DND-41 (cell line): ENCODE measurements around the gene NEU3.

ENCODE experiments used
- ATAC-seq: fragments of 200-7000 bp; cut with Tn5 transposase; 3 replicates; pipeline ENCODE4 v1.9.1; 2021; ENCODE audit warnings: low read depth; ENCODE audit not compliant: insufficient read depth
- DNase-seq: peaks from one replicate; pipeline ENCODE4 v3.0.0-alpha.2; 2020
- H2AFZ ChIP-seq: 2 replicates; pipeline ENCODE4 v1.6.0; 2012; ENCODE audit warnings: low read depth, low read length
- H3K27ac ChIP-seq: 2 replicates; pipeline ENCODE4 v1.5.1; 2012; ENCODE audit warnings: low read length, inconsistent platforms
- H3K27me3 ChIP-seq: fragments of 200-600 bp; sonication (generic); 2 replicates; pipeline ENCODE4 v1.6.0; 2012; ENCODE audit warnings: low read length, mild to moderate bottlenecking, inconsistent platforms; ENCODE audit not compliant: insufficient read depth, poor library complexity
- H3K36me3 ChIP-seq: 2 replicates; pipeline ENCODE4 v1.5.1; 2012; ENCODE audit warnings: low read length, inconsistent platforms; ENCODE audit not compliant: insufficient read depth
- H3K4me1 ChIP-seq: 2 replicates; pipeline ENCODE4 v1.5.1; 2012; ENCODE audit warnings: mild to moderate bottlenecking, low read length; ENCODE audit not compliant: insufficient read depth
- H3K4me2 ChIP-seq: 2 replicates; pipeline ENCODE4 v1.6.0; 2012; ENCODE audit warnings: mild to moderate bottlenecking, moderate library complexity, low read length, inconsistent platforms; ENCODE audit not compliant: insufficient read depth
- H3K4me3 ChIP-seq, 2 experiments: fragments of 200-600 bp in 1 of 2; shearing (Covaris generic) in 1 of 2; 2 replicates each; pipeline ENCODE4 v1.5.1; 2012 to 2016; ENCODE audit warnings: inconsistent platforms in 2 of 2, low read length in 2 of 2, mild to moderate bottlenecking in 2 of 2, low read depth in 1 of 2, moderate library complexity in 1 of 2
- H3K79me2 ChIP-seq: 2 replicates; pipeline ENCODE4 v1.6.0; 2012; ENCODE audit warnings: low read length, inconsistent platforms; ENCODE audit not compliant: insufficient read depth
- H3K9ac ChIP-seq: 2 replicates; pipeline ENCODE4 v1.6.0; 2012; ENCODE audit warnings: low read depth, mild to moderate bottlenecking, inconsistent platforms, low read length, moderate library complexity
- H3K9me3 ChIP-seq: 2 replicates; pipeline ENCODE4 v1.5.1; 2012; ENCODE audit warnings: low read length, moderate library complexity, mild to moderate bottlenecking, inconsistent platforms; ENCODE audit not compliant: insufficient read depth, severe bottlenecking
- H4K20me1 ChIP-seq: 2 replicates; pipeline ENCODE4 v1.6.0; 2012; ENCODE audit warnings: low read length; ENCODE audit not compliant: insufficient read depth
- CTCF ChIP-seq: IDR thresholded peaks from 2 replicates; pipeline ENCODE4 v1.5.1; 2012; ENCODE audit warnings: borderline replicate concordance, low read length, moderate library complexity, mild to moderate bottlenecking; ENCODE audit not compliant: poor library complexity, severe bottlenecking; ENCODE audit errors: extremely low read depth
- EZH2 ChIP-seq: IDR thresholded peaks from 3 replicates; pipeline ENCODE4 v1.6.1; 2012; ENCODE audit warnings: borderline replicate concordance, low read depth, mild to moderate bottlenecking, moderate library complexity, low read length, inconsistent platforms; ENCODE audit not compliant: severe bottlenecking

Gene NEU3

GRCh38 chr11:75050516-75050915, 61.8 kb downstream of the NEU3 start:
- no peaks in the 10 kb centered on the region for H3K79me2 ChIP-seq

GRCh38 chr11:75051043-75051442, 62.3 kb downstream of the NEU3 start:
- H3K27me3 ChIP-seq: no peaks in the 10 kb centered on the region
- no peaks in the 10 kb centered on the region for H3K36me3 ChIP-seq
- no peak overlapping the region for H3K4me3 ChIP-seq
- no peak overlapping the region for H3K27ac ChIP-seq
- ATAC-seq (no peak), DNase-seq (no peak)
- no peak for TF ChIP-seq EZH2
- TF ChIP-seq CTCF: no peak
- H3K9me3 ChIP-seq: peaks cover 8% of the 10 kb centered on the region
- H4K20me1 ChIP-seq: no peaks in the 10 kb centered on the region
- no peak overlapping the region for H2AFZ ChIP-seq
- no peaks in the 10 kb centered on the region for H3K79me2 ChIP-seq
- no peak overlapping the region for H3K9ac ChIP-seq
- no peak overlapping the region for H3K4me2 ChIP-seq
- no peaks in the 10 kb centered on the region for H3K4me1 ChIP-seq

More at GRCh38 chr11:75050516-75050915, 61.8 kb downstream of the NEU3 start:
- Histone ChIP-seq H3K4me1 (no peaks in the 10 kb centered on the region), H4K20me1 (no peaks in the 10 kb centered on the region), H3K27ac (no peak overlapping the region), H3K9ac (no peak overlapping the region), H3K36me3 (no peaks in the 10 kb centered on the region), H2AFZ (no peak overlapping the region), H3K4me3 (no peak overlapping the region), H3K4me2 (no peak overlapping the region), H3K9me3 (peaks cover 8% of the 10 kb centered on the region), H3K27me3 (no peaks in the 10 kb centered on the region)
- no peak for DNase-seq
- ATAC-seq: no peak
- no peak for TF ChIP-seq CTCF
- TF ChIP-seq EZH2: no peak

GRCh38 chr11:75052457-75052856, 63.7 kb downstream of the NEU3 start:
- no peak overlapping the region for H3K4me2 ChIP-seq
- no peaks in the 10 kb centered on the region for H3K4me1 ChIP-seq
- H2AFZ ChIP-seq: no peak overlapping the region
- H3K36me3 ChIP-seq: no peaks in the 10 kb centered on the region
- no peak overlapping the region for H3K4me3 ChIP-seq
- TF ChIP-seq EZH2 (no peak), CTCF (no peak)
- H3K9ac ChIP-seq: no peak overlapping the region
- H3K27me3 ChIP-seq: no peaks in the 10 kb centered on the region
- H4K20me1 ChIP-seq: no peaks in the 10 kb centered on the region
- no peak overlapping the region for H3K27ac ChIP-seq
- no peaks in the 10 kb centered on the region for H3K79me2 ChIP-seq
- ATAC-seq (no peak), DNase-seq (no peak)
- H3K9me3 ChIP-seq: peaks cover 8% of the 10 kb centered on the region

GRCh38 chr11:75055511-75055910, 66.8 kb downstream of the NEU3 start:
- H3K4me3 ChIP-seq: no peak overlapping the region
- H3K9me3 ChIP-seq: peaks cover 8% of the 10 kb centered on the region
- no peaks in the 10 kb centered on the region for H3K27me3 ChIP-seq
- no peaks in the 10 kb centered on the region for H4K20me1 ChIP-seq
- DNase-seq (no peak), ATAC-seq (no peak)
- no peaks in the 10 kb centered on the region for H3K79me2 ChIP-seq
- H3K27ac ChIP-seq: no peak overlapping the region
- H3K4me1 ChIP-seq: no peaks in the 10 kb centered on the region
- TF ChIP-seq EZH2 (no peak), CTCF (no peak)
- no peak overlapping the region for H2AFZ ChIP-seq
- no peaks in the 10 kb centered on the region for H3K36me3 ChIP-seq
- H3K9ac ChIP-seq: no peak overlapping the region
- no peak overlapping the region for H3K4me2 ChIP-seq
